Duodenal mucosa (tissue), 2 donors: ENCODE measurements around the gene ENDOD1.

ENCODE experiments used
- H3K27ac ChIP-seq: one replicate; pipeline ENCODE4 v1.7.0; 2013; ENCODE audit warnings: low read depth, low read length
- H3K27me3 ChIP-seq, 2 donors: one replicate each; pipeline ENCODE4 v1.7.0; 2013; ENCODE audit warnings: low read length in 2 of 2, control low read depth in 1 of 2; ENCODE audit not compliant: insufficient read depth in 2 of 2, control insufficient read depth in 1 of 2
- H3K36me3 ChIP-seq, 2 donors: one replicate each; pipeline ENCODE4 v1.7.0; 2013; ENCODE audit warnings: low read length in 2 of 2, control low read depth in 1 of 2; ENCODE audit not compliant: insufficient read depth in 2 of 2, control insufficient read depth in 1 of 2
- H3K4me1 ChIP-seq, 2 donors: one replicate each; pipeline ENCODE4 v1.7.0; 2013; ENCODE audit warnings: low read length in 2 of 2, control low read depth in 1 of 2; ENCODE audit not compliant: insufficient read depth in 2 of 2, control insufficient read depth in 1 of 2
- H3K4me3 ChIP-seq, 2 donors: one replicate each; pipeline ENCODE4 v1.7.0; 2013; ENCODE audit warnings: low read length in 2 of 2, low read depth in 1 of 2
- H3K9ac ChIP-seq, 2 donors: one replicate each; pipeline ENCODE4 v1.7.0; 2013; ENCODE audit warnings: low read length in 2 of 2, low read depth in 1 of 2
- H3K9me3 ChIP-seq, 2 donors: one replicate each; pipeline ENCODE4 v1.7.0; 2013; ENCODE audit warnings: low read length in 2 of 2, control low read depth in 1 of 2; ENCODE audit not compliant: control insufficient read depth in 1 of 2

ENDOD1 gene

GRCh38 chr11:95057959-95058358 lies 31.7 kb upstream of the ENDOD1 start:
- peaks cover 0 to 12% of the 10 kb centered on the region in 2 donors for H3K4me1 ChIP-seq
- H3K9me3 ChIP-seq = no peaks in the 10 kb centered on the region
- H3K4me3 ChIP-seq = no peak overlapping the region
- H3K27ac ChIP-seq = no peak overlapping the region
- H3K9ac ChIP-seq = no peak overlapping the region
- H3K27me3 ChIP-seq = peaks cover 0 to 3% of the 10 kb centered on the region in 2 donors
- no peaks in the 10 kb centered on the region for H3K36me3 ChIP-seq

- H3K4me1 ChIP-seq = peaks cover 0 to 10% of the 10 kb centered on the region in 2 donors
- no peaks in the 10 kb centered on the region for H3K9me3 ChIP-seq
- no peak overlapping the region for H3K9ac ChIP-seq
- H3K27ac ChIP-seq = no peak overlapping the region
- peaks cover 0 to 3% of the 10 kb centered on the region in 2 donors for H3K27me3 ChIP-seq
- no peak overlapping the region for H3K4me3 ChIP-seq
- H3K36me3 ChIP-seq = no peaks in the 10 kb centered on the region
These were observed 31.0 kb upstream of the ENDOD1 start for GRCh38 chr11:95058621-95059020.

- Histone ChIP-seq H3K4me1 (peaks cover 0 to 6% of the 10 kb centered on the region in 2 donors), H3K4me3 (no peak overlapping the region), H3K27me3 (peaks cover 0 to 3% of the 10 kb centered on the region in 2 donors), H3K9ac (no peak overlapping the region), H3K9me3 (no peaks in the 10 kb centered on the region), H3K36me3 (no peaks in the 10 kb centered on the region), H3K27ac (no peak overlapping the region)
These were observed 30.6 kb upstream of the ENDOD1 start for GRCh38 chr11:95059046-95059445.

DNA sequence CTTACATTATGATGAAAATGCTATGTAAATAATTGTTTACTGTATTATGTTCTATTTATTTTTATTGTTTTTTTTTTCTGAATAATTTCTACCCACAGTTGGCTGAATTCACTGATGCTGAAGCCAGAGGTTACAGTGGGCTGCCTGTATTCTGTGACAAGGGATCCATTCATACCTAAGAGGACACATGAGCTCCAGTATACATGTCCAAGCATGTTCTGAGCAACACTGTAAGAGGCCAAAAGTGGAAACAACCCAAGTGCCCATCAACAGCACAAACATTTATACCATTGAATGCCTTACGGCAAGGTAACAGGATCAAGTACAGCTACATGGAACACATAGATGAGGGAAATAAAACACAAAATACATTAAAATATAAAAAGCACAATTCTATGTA lies 24.3 kb upstream of the ENDOD1 start:
- no peak overlapping the region for H3K27ac ChIP-seq
- H3K36me3 ChIP-seq = no peaks in the 10 kb centered on the region
- H3K9me3 ChIP-seq = no peaks in the 10 kb centered on the region
- H3K4me3 ChIP-seq = no peak overlapping the region
- H3K27me3 ChIP-seq = no peaks in the 10 kb centered on the region
- H3K9ac ChIP-seq = no peak overlapping the region
- peaks cover 6 to 9% of the 10 kb centered on the region in 2 donors for H3K4me1 ChIP-seq

DNA sequence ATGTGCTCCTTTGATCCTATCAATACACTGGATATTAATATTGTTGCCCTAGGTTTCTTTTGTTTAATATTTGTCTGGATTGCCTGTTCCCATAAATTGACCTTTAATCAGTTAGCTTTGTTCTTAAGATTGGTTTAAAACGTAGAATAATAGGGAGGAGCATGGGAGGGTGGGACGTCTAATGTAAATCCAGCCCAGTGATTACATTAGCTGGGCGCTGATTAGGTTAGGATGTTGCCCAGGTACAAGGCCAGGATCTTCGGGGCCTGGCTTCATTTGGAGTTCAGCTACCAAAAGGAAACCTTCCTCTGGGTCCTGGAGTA lies 23.0 kb upstream of the ENDOD1 start, which contains the start of gene SRSF8:
Gene SRSF8, plus strand, starts transcription at position 204 of the 323 bp plus-strand sequence. CDS start 308 bp downstream, outside the sequence.
- Histone ChIP-seq H3K27ac (peak within 1 kb of the TSS; percentile 96), H3K27me3 (no peaks in the 10 kb centered on the region), H3K36me3 (no peaks in the 10 kb centered on the region), H3K9ac (peak within 1 kb of the TSS; percentile 95 to 98), H3K4me1 (peaks cover 6 to 14% of the 10 kb centered on the region in 2 donors), H3K9me3 (no peaks in the 10 kb centered on the region), H3K4me3 (peak within 1 kb of the TSS; percentile 92 to 93)

- H3K4me1 ChIP-seq = peaks cover 6 to 14% of the 10 kb centered on the region in 2 donors
- H3K4me3 ChIP-seq = peak overlapping the region; percentile 92 to 93
- H3K27me3 ChIP-seq = no peaks in the 10 kb centered on the region
- H3K27ac ChIP-seq = peak overlapping the region; percentile 96
- H3K9ac ChIP-seq = peak overlapping the region; percentile 95 to 98
- H3K9me3 ChIP-seq = no peaks in the 10 kb centered on the region
- H3K36me3 ChIP-seq = no peaks in the 10 kb centered on the region
These were observed 22.4 kb upstream of the ENDOD1 start for GRCh38 chr11:95067039-95067840.

- Histone ChIP-seq H3K9me3 (no peaks in the 10 kb centered on the region), H3K4me1 (peaks cover 6 to 14% of the 10 kb centered on the region in 2 donors), H3K36me3 (no peaks in the 10 kb centered on the region), H3K4me3 (peak overlapping the region; percentile 92 to 93), H3K27me3 (no peaks in the 10 kb centered on the region), H3K9ac (peak overlapping the region; percentile 95 to 98), H3K27ac (peak overlapping the region; percentile 96)
These were observed 21.8 kb upstream of the ENDOD1 start for GRCh38 chr11:95067841-95068219.

DNA sequence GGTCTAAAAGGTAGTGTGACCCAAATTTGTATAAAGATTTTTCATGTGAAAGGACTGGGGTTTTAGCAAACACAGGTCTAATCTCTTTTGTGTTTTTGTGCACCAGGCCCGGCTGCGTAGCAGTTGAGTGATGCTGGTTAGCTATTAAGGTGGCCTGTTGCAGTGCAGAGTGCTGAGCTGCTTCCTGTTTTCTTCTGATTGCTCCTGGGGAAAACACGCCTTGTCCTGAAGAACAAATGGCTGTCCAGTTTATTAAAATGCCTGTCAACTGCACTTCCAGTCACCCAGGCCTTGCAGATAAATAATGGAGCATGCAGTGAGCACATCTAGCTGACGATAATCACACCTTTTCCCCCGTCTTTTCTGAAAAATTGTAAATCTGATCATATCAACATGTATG lies 21.1 kb upstream of the ENDOD1 start:
- Histone ChIP-seq H3K27me3 (no peaks in the 10 kb centered on the region), H3K4me3 (peak overlapping the region; percentile 92 to 93), H3K36me3 (no peaks in the 10 kb centered on the region), H3K9me3 (no peaks in the 10 kb centered on the region), H3K27ac (peak overlapping the region; percentile 96), H3K4me1 (peaks cover 6 to 14% of the 10 kb centered on the region in 2 donors), H3K9ac (peak overlapping the region; percentile 95 to 98)

- Histone ChIP-seq H3K4me1 (peaks cover 16 to 28% of the 10 kb centered on the region in 2 donors), H3K9me3 (no peaks in the 10 kb centered on the region), H3K27ac (no peak overlapping the region), H3K27me3 (no peaks in the 10 kb centered on the region), H3K9ac (no peak overlapping the region), H3K4me3 (no peak overlapping the region), H3K36me3 (no peaks in the 10 kb centered on the region)
These were observed 19.2 kb upstream of the ENDOD1 start for GRCh38 chr11:95070471-95070870.

DNA sequence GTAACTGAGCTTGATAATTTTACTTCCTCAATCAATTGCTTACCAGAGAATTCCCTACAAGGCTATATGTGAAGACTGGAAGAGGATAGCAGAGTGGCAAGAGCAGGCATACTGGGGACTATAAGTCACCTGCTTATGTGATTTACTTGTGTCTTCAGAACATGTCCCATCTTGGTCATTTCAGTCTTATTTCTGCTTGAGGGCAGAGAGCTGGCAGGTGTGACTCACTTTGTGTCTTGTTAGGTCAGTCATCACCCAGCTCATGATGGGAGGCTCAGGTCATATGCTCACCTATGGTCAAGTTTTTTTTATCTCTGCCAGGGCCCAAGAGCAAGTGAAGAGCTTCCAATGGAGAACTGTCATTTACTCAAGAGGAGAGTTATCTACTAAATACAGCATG lies 16.7 kb upstream of the ENDOD1 start:
- Histone ChIP-seq H3K9ac (no peak overlapping the region), H3K27me3 (no peaks in the 10 kb centered on the region), H3K9me3 (no peaks in the 10 kb centered on the region), H3K4me3 (no peak overlapping the region), H3K27ac (no peak overlapping the region), H3K36me3 (no peaks in the 10 kb centered on the region), H3K4me1 (peaks cover 18 to 29% of the 10 kb centered on the region in 2 donors)
